Measurements from ENCODE around the gene PHLPP1. TPM values are rescaled to one million over a fixed set of nuclear protein-coding genes. Genes with fewer than 3 reads are reported as not detected.

Gene PHLPP1
- total RNA-seq, 2 donors from 2014 or later, result 12.1 to 13.7 TPM

DNA sequence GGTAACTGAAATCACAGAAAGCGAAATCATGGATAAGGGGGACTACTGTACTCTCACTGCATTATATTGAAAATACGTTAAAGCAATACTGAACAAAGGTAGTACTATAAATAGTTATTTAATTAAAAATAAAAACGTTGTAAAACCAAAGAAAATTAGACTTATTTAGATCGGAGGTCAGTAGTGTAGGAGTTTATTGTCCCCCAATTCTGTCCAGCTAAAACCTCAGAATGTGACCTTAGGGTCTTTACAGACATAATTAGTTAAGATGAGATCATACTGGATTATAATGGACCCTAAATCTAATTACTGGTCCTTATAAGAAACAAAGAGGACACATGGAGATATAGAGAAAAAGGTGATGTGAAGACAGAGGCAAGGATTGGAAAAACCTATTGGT is 95.3 kb downstream of the PHLPP1 start:
- no peak for ATAC-seq (replicated peaks)
- H3K9me3 Mint-ChIP-seq, result no peaks in the 10 kb centered on the region
- no peaks in the 10 kb centered on the region for H3K4me1 Mint-ChIP-seq
- no peak overlapping the region for H3K4me3 Mint-ChIP-seq
- H3K27ac Mint-ChIP-seq, result no peak overlapping the region
- H3K27me3 Mint-ChIP-seq, result no peaks in the 10 kb centered on the region
- no peaks in the 10 kb centered on the region for H3K36me3 Mint-ChIP-seq (ENCODE audit: low read depth)

- Mint-ChIP-seq H3K27ac (no peak overlapping the region), H3K9me3 (no peaks in the 10 kb centered on the region), H3K27me3 (no peaks in the 10 kb centered on the region), H3K36me3 (ENCODE audit: low read depth) (no peaks in the 10 kb centered on the region), H3K4me3 (no peak overlapping the region), H3K4me1 (no peaks in the 10 kb centered on the region)
- no peak for ATAC-seq (replicated peaks)
These were observed 96.3 kb downstream of the PHLPP1 start for GRCh38 chr18:62811674-62812073.

DNA sequence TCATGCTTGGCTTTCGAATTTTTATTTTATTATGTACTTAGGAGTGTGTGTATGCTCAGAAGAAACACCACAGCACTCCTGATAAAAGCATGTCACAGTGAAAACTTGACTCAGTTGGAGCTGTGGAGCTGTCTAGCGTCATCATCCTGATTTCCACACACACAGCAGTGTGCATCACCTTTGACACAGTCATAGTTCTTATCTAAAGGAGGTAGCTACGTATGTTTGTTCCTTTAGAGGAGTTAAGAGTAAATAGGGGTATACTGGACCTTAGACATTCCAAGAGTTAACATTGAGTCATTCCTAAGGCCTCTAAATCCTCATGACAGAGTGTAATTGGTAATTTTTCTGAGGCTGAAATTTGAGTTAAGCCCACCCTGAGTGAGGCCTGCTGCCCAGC is 96.9 kb downstream of the PHLPP1 start:
- H3K4me1 Mint-ChIP-seq, result no peaks in the 10 kb centered on the region
- no peak for ATAC-seq (replicated peaks)

GRCh38 chr18:62812876-62813275 is 97.5 kb downstream of the PHLPP1 start:
- Mint-ChIP-seq H3K4me1 (no peaks in the 10 kb centered on the region), H3K27me3 (no peaks in the 10 kb centered on the region), H3K9me3 (no peaks in the 10 kb centered on the region), H3K27ac (no peak overlapping the region), H3K4me3 (no peak overlapping the region), H3K36me3 (ENCODE audit: low read depth) (no peaks in the 10 kb centered on the region)
- ATAC-seq (replicated peaks), result no peak

More for the DNA sequence above, 96.9 kb downstream of the PHLPP1 start:
- Mint-ChIP-seq H3K36me3 (ENCODE audit: low read depth) (no peaks in the 10 kb centered on the region), H3K27me3 (no peaks in the 10 kb centered on the region), H3K4me3 (no peak overlapping the region), H3K9me3 (no peaks in the 10 kb centered on the region), H3K27ac (no peak overlapping the region)

GRCh38 chr18:62814132-62814759 is 98.9 kb downstream of the PHLPP1 start:
- H3K4me3 Mint-ChIP-seq, result no peak overlapping the region
- H3K4me1 Mint-ChIP-seq, result no peaks in the 10 kb centered on the region
- H3K27me3 Mint-ChIP-seq, result no peaks in the 10 kb centered on the region
- ATAC-seq (replicated peaks), result no peak
- H3K9me3 Mint-ChIP-seq, result no peaks in the 10 kb centered on the region
- H3K36me3 Mint-ChIP-seq (ENCODE audit: low read depth), result no peaks in the 10 kb centered on the region
- no peak overlapping the region for H3K27ac Mint-ChIP-seq

- Mint-ChIP-seq H3K36me3 (ENCODE audit: low read depth) (no peaks in the 10 kb centered on the region), H3K27me3 (no peaks in the 10 kb centered on the region), H3K4me3 (no peak overlapping the region), H3K4me1 (no peaks in the 10 kb centered on the region), H3K27ac (no peak overlapping the region), H3K9me3 (no peaks in the 10 kb centered on the region)
- ATAC-seq (replicated peaks), result no peak
These were observed 110.0 kb downstream of the PHLPP1 start for GRCh38 chr18:62825382-62825781.

GRCh38 chr18:62827397-62827796 is 112.1 kb downstream of the PHLPP1 start:
- Mint-ChIP-seq H3K27ac (no peak overlapping the region), H3K36me3 (ENCODE audit: low read depth) (no peaks in the 10 kb centered on the region), H3K4me1 (no peaks in the 10 kb centered on the region), H3K27me3 (no peaks in the 10 kb centered on the region), H3K9me3 (no peaks in the 10 kb centered on the region), H3K4me3 (no peak overlapping the region)
- no peak for ATAC-seq (replicated peaks)

DNA sequence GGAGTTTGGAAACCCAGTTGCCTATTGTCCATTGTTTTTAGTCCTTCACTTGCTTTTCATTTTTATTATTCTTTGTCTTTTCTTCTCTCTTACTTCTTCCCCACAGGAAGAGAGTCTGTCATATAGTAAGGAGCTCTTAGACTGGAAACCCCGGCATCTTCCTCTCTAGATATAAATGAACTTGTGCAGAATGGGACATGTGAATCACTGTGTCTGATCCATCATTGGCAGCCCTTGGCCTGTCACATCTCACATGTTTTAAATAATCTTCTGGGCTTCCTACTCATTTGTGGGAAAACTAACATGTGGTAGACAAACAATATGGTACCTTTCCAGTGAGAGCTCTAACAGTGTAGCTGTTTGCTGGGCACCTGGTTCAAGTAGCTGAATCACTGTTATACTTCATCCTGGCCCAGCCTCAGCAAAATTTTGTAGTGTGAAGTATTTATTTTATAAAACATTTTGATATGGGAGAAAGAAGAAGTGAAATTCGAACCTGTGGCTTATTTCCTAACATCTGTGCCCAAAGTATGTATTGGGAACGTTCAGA is 112.8 kb downstream of the PHLPP1 start:
- no peak overlapping the region for H3K27ac Mint-ChIP-seq
- no peaks in the 10 kb centered on the region for H3K36me3 Mint-ChIP-seq (ENCODE audit: low read depth)
- H3K27me3 Mint-ChIP-seq, result no peaks in the 10 kb centered on the region
- H3K4me3 Mint-ChIP-seq, result no peak overlapping the region
- no peaks in the 10 kb centered on the region for H3K4me1 Mint-ChIP-seq
- ATAC-seq (replicated peaks), result peak; percentile 49
- no peaks in the 10 kb centered on the region for H3K9me3 Mint-ChIP-seq

- Mint-ChIP-seq H3K4me1 (no peaks in the 10 kb centered on the region), H3K27ac (no peak overlapping the region), H3K36me3 (ENCODE audit: low read depth) (no peaks in the 10 kb centered on the region), H3K9me3 (no peaks in the 10 kb centered on the region), H3K27me3 (no peaks in the 10 kb centered on the region), H3K4me3 (no peak overlapping the region)
- ATAC-seq (replicated peaks), result no peak
These were observed 113.5 kb downstream of the PHLPP1 start for GRCh38 chr18:62828852-62829251.

- H3K9me3 Mint-ChIP-seq, result no peaks in the 10 kb centered on the region
- no peaks in the 10 kb centered on the region for H3K4me1 Mint-ChIP-seq
- no peaks in the 10 kb centered on the region for H3K36me3 Mint-ChIP-seq (ENCODE audit: low read depth)
- H3K27ac Mint-ChIP-seq, result no peak overlapping the region
- no peak overlapping the region for H3K4me3 Mint-ChIP-seq
- ATAC-seq (replicated peaks), result no peak
- H3K27me3 Mint-ChIP-seq, result no peaks in the 10 kb centered on the region
These were observed 114.6 kb downstream of the PHLPP1 start for GRCh38 chr18:62829936-62830335.

- Mint-ChIP-seq H3K4me1 (no peaks in the 10 kb centered on the region), H3K27ac (no peak overlapping the region), H3K9me3 (no peaks in the 10 kb centered on the region), H3K4me3 (no peak overlapping the region), H3K36me3 (ENCODE audit: low read depth) (no peaks in the 10 kb centered on the region), H3K27me3 (no peaks in the 10 kb centered on the region)
- no peak for ATAC-seq (replicated peaks)
These were observed 116.9 kb downstream of the PHLPP1 start for GRCh38 chr18:62832282-62832681.

DNA sequence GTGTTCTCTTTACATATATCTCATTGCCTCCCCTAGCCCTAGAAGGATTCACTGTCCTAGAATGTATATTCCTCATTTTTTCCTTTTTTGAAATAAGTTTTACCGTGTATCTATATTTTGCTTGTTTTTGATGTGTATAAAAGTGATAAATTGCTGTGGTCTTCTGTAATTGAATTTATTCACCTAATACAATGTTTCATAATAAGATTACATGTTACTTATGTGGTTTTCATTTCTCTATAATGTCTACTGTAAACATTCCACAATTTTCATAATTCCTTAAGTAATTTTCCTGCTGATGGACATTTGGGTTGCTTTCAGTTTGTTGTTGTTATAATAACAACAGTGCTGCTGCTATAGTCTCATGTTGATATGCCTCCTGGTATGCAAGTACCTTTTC is 118.2 kb downstream of the PHLPP1 start:
- Mint-ChIP-seq H3K4me3 (no peak overlapping the region), H3K9me3 (no peaks in the 10 kb centered on the region), H3K4me1 (no peaks in the 10 kb centered on the region), H3K27ac (no peak overlapping the region), H3K36me3 (ENCODE audit: low read depth) (no peaks in the 10 kb centered on the region), H3K27me3 (no peaks in the 10 kb centered on the region)
- no peak for ATAC-seq (replicated peaks)

- no peak overlapping the region for H3K4me3 Mint-ChIP-seq
- H3K9me3 Mint-ChIP-seq, result no peaks in the 10 kb centered on the region
- H3K27me3 Mint-ChIP-seq, result no peaks in the 10 kb centered on the region
- H3K27ac Mint-ChIP-seq, result no peak overlapping the region
- no peaks in the 10 kb centered on the region for H3K4me1 Mint-ChIP-seq
- no peaks in the 10 kb centered on the region for H3K36me3 Mint-ChIP-seq (ENCODE audit: low read depth)
- ATAC-seq (replicated peaks), result no peak
These were observed 119.4 kb downstream of the PHLPP1 start for GRCh38 chr18:62834715-62835114.

GRCh38 chr18:62837011-62837410 is 121.7 kb downstream of the PHLPP1 start:
- no peak for ATAC-seq (replicated peaks)
- Mint-ChIP-seq H3K4me3 (no peak overlapping the region), H3K4me1 (no peaks in the 10 kb centered on the region), H3K27ac (no peak overlapping the region), H3K9me3 (no peaks in the 10 kb centered on the region), H3K36me3 (ENCODE audit: low read depth) (no peaks in the 10 kb centered on the region), H3K27me3 (no peaks in the 10 kb centered on the region)

DNA sequence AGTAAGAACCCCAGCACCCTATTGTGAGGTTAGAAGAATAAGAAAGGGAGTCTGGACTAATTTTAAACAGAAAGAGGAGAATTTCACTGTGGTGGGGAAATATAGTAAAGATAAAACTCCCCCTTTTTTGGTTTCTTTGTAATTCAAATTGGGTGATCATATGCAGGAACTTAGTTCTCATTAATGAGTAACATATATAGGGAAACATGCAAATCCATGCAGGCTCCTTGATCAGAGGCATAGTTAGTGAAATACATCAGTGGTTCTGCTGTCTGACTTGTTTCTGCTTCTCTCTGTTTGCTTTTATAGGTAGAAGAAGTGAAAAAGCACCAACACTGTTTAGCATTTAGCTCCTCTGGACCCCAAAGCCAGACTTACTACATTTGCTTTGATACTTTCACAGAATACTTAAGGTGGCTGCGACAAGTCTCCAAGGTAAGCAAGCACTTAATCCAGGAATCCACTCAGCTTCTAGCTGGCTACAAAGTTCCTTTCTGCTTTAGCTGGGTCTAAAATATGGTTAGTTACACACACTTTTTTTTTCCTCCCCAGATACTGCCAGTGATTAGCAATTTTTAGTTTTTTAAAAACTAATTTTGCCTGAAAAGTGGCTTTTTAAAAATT is 123.2 kb downstream of the PHLPP1 start:
- Mint-ChIP-seq H3K27ac (peak overlapping the region; percentile 36), H3K36me3 (ENCODE audit: low read depth) (no peaks in the 10 kb centered on the region), H3K9me3 (no peaks in the 10 kb centered on the region), H3K27me3 (no peaks in the 10 kb centered on the region), H3K4me3 (no peak overlapping the region), H3K4me1 (peaks cover 7% of the 10 kb centered on the region)
- no peak for ATAC-seq (replicated peaks)

Measured in activated T-helper 17 cell treated with anti-CD3 and anti-CD28 coated beads, Interleukin-2, amount 50 U/mL, for 72 hours (primary cell).